Parathyroid adenoma (tissue), 2 donors: ENCODE data around the gene CFTR.

Experiments used
- H2AFZ ChIP-seq: fragments of 300-600 bp; sonication (generic); one replicate; pipeline ENCODE4 v1.7.0; 2017; ENCODE audit warnings: antibody characterized with exemption, mild to moderate bottlenecking
- H3K27ac ChIP-seq: fragments of 300-600 bp; sonication (generic); one replicate; pipeline ENCODE4 v1.7.0; 2017
- H3K27me3 ChIP-seq: fragments of 300-600 bp; sonication (generic); one replicate; pipeline ENCODE4 v1.7.0; 2017; ENCODE audit warnings: low read length; ENCODE audit not compliant: control insufficient read depth, insufficient read depth
- H3K36me3 ChIP-seq: fragments of 300-600 bp; sonication (generic); one replicate; pipeline ENCODE4 v1.7.0; 2017; ENCODE audit warnings: low read length; ENCODE audit not compliant: control insufficient read depth, insufficient read depth
- H3K4me1 ChIP-seq: fragments of 300-600 bp; sonication (generic); one replicate; pipeline ENCODE4 v1.7.0; 2017; ENCODE audit warnings: control low read depth
- H3K4me2 ChIP-seq: fragments of 300-600 bp; sonication (generic); one replicate; pipeline ENCODE4 v1.7.0; 2017; ENCODE audit warnings: low read length
- H3K4me3 ChIP-seq: fragments of 300-600 bp; sonication (generic); one replicate; pipeline ENCODE4 v1.7.0; 2017; ENCODE audit warnings: low read depth, low read length
- H3K79me2 ChIP-seq: fragments of 300-600 bp; sonication (generic); one replicate; pipeline ENCODE4 v1.7.0; 2017; ENCODE audit warnings: control low read depth
- H3K9ac ChIP-seq: fragments of 300-600 bp; sonication (generic); one replicate; pipeline ENCODE4 v1.7.0; 2017; ENCODE audit warnings: mild to moderate bottlenecking
- H3K9me3 ChIP-seq: fragments of 300-600 bp; sonication (generic); one replicate; pipeline ENCODE4 v1.7.0; 2017; ENCODE audit warnings: low read length; ENCODE audit not compliant: control insufficient read depth
- CTCF ChIP-seq: fragments of 300-600 bp; sonication (generic); IDR thresholded peaks from one replicate; pipeline ENCODE4 v1.7.0; 2017; ENCODE audit warnings: antibody characterized with exemption, mild to moderate bottlenecking
- donor health status: primary hyperparathyroidism.

Gene CFTR

GRCh38 chr7:117606132-117606531 is 126.3 kb downstream of the CFTR start:
- TF ChIP-seq CTCF: no peak
- H3K9me3 ChIP-seq: no peaks in the 10 kb centered on the region
- H3K4me1 ChIP-seq: no peaks in the 10 kb centered on the region

GRCh38 chr7:117610396-117610795 is 130.6 kb downstream of the CFTR start:
- no peaks in the 10 kb centered on the region for H3K9me3 ChIP-seq
- no peak overlapping the region for H2AFZ ChIP-seq
- TF ChIP-seq CTCF: no peak
- H3K4me3 ChIP-seq: no peak overlapping the region
- H3K27me3 ChIP-seq: no peaks in the 10 kb centered on the region
- H3K36me3 ChIP-seq: no peaks in the 10 kb centered on the region
- H3K9ac ChIP-seq: no peak overlapping the region
- H3K79me2 ChIP-seq: no peaks in the 10 kb centered on the region
- no peak overlapping the region for H3K27ac ChIP-seq
- H3K4me1 ChIP-seq: no peaks in the 10 kb centered on the region
- no peak overlapping the region for H3K4me2 ChIP-seq

More at GRCh38 chr7:117606132-117606531, 126.3 kb downstream of the CFTR start:
- H2AFZ ChIP-seq: no peak overlapping the region
- no peak overlapping the region for H3K9ac ChIP-seq
- no peak overlapping the region for H3K27ac ChIP-seq
- no peaks in the 10 kb centered on the region for H3K79me2 ChIP-seq
- H3K36me3 ChIP-seq: no peaks in the 10 kb centered on the region
- no peak overlapping the region for H3K4me3 ChIP-seq
- H3K4me2 ChIP-seq: no peak overlapping the region
- no peaks in the 10 kb centered on the region for H3K27me3 ChIP-seq

- Histone ChIP-seq H3K9ac (no peak overlapping the region), H3K79me2 (no peaks in the 10 kb centered on the region), H3K4me1 (no peaks in the 10 kb centered on the region), H3K27me3 (no peaks in the 10 kb centered on the region), H3K4me2 (no peak overlapping the region), H3K36me3 (no peaks in the 10 kb centered on the region), H3K4me3 (no peak overlapping the region), H3K9me3 (no peaks in the 10 kb centered on the region), H3K27ac (no peak overlapping the region), H2AFZ (no peak overlapping the region)
- TF ChIP-seq CTCF: no peak
Measured at GRCh38 chr7:117612637-117613036, 132.8 kb downstream of the CFTR start.

- Histone ChIP-seq H3K4me1 (no peaks in the 10 kb centered on the region), H3K9ac (no peak overlapping the region), H3K36me3 (no peaks in the 10 kb centered on the region), H3K27ac (no peak overlapping the region), H3K79me2 (no peaks in the 10 kb centered on the region), H3K4me2 (no peak overlapping the region), H3K4me3 (no peak overlapping the region), H3K27me3 (no peaks in the 10 kb centered on the region), H2AFZ (no peak overlapping the region), H3K9me3 (no peaks in the 10 kb centered on the region)
- no peak for TF ChIP-seq CTCF
Measured at GRCh38 chr7:117616694-117617093, 136.9 kb downstream of the CFTR start.

- Histone ChIP-seq H3K27me3 (no peaks in the 10 kb centered on the region), H3K4me1 (no peaks in the 10 kb centered on the region), H3K9me3 (no peaks in the 10 kb centered on the region), H3K4me3 (no peak overlapping the region), H3K4me2 (no peak overlapping the region), H3K27ac (no peak overlapping the region), H2AFZ (no peak overlapping the region), H3K79me2 (no peaks in the 10 kb centered on the region), H3K9ac (no peak overlapping the region), H3K36me3 (no peaks in the 10 kb centered on the region)
- no peak for TF ChIP-seq CTCF
Measured at GRCh38 chr7:117619681-117620080, 139.9 kb downstream of the CFTR start.
